ENCODE results near the gene MARCO.

MARCO gene

DNA sequence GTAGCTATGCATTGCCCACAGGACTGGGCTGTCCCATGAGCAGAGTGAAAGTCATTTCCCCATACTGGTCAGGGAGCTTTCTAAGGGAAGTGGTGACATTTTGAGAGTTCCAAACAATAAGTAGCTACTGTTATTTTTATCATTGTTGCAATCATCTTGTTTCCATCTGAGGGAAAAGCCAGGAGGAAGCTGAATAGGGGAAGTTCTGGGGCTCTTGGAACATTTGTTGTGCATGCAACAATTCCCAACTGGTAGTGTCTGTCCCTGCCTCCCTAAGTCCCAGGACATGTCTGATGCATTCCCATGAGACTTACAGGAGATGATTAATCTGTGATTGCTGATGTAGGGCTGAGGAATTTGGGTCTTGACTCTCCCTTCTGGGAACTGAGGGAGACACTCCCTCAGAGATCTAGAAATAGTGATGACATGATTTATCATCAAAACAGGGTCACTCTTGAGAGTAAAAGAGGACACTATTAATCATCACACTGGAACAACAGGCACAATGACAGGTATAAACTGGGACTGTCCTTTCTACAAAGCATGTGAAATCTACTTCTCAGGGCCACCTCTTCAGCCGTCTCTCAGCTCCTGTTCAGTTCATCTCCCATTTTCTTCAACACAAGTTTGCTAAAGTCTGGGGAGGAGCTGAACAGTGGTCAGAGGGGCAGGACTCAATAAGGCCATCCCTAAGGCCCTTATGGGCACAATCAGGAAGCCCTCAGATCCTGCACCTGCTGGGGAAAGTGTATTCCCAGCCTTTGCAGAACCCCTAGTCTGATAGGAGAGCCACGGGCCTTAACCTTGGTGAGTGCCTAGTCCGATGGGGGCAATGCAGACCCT is 28.0 kb upstream of the MARCO start:
- H3K79me2 ChIP-seq (ENCODE audit: insufficient read depth, low read length), result no peaks in the 10 kb centered on the region
- no peak overlapping the region for H3K4me3 ChIP-seq (ENCODE audit: low read depth in 1 of 2, low read length in 2 of 2)
- no peaks in the 10 kb centered on the region for H3K9me3 ChIP-seq (ENCODE audit: insufficient read depth, low read length, severe bottlenecking)
- no peak overlapping the region for H2AFZ ChIP-seq (ENCODE audit: low read depth, low read length)
- H3K9ac ChIP-seq (ENCODE audit: low read depth, low read length), result no peak overlapping the region
- ATAC-seq (ENCODE audit: insufficient read depth, low read depth) (no peak), DNase-seq (no peak)
- no peak overlapping the region for H3K27ac ChIP-seq (ENCODE audit: low read length)
- H3K4me2 ChIP-seq (ENCODE audit: insufficient read depth, low read length), result no peak overlapping the region
- TF ChIP-seq EZH2 (IDR thresholded peaks at IDR 0.05; ENCODE audit: borderline replicate concordance, low read depth, low read length, severe bottlenecking), result no peak
- TF ChIP-seq, protein P1, sequence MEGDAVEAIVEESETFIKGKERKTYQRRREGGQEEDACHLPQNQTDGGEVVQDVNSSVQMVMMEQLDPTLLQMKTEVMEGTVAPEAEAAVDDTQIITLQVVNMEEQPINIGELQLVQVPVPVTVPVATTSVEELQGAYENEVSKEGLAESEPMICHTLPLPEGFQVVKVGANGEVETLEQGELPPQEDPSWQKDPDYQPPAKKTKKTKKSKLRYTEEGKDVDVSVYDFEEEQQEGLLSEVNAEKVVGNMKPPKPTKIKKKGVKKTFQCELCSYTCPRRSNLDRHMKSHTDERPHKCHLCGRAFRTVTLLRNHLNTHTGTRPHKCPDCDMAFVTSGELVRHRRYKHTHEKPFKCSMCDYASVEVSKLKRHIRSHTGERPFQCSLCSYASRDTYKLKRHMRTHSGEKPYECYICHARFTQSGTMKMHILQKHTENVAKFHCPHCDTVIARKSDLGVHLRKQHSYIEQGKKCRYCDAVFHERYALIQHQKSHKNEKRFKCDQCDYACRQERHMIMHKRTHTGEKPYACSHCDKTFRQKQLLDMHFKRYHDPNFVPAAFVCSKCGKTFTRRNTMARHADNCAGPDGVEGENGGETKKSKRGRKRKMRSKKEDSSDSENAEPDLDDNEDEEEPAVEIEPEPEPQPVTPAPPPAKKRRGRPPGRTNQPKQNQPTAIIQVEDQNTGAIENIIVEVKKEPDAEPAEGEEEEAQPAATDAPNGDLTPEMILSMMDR (IDR thresholded peaks at IDR 0.05; ENCODE audit: borderline replicate concordance, extremely low read depth, low read length, poor library complexity, severe bottlenecking), result no peak
- no peaks in the 10 kb centered on the region for H3K36me3 ChIP-seq (ENCODE audit: insufficient read depth, low read length)
- H4K20me1 ChIP-seq (ENCODE audit: insufficient read depth, low read length), result no peaks in the 10 kb centered on the region
- H3K27me3 ChIP-seq (ENCODE audit: insufficient read depth, low read length, poor library complexity), result no peaks in the 10 kb centered on the region
- no peaks in the 10 kb centered on the region for H3K4me1 ChIP-seq (ENCODE audit: insufficient read depth, low read length)

DNA sequence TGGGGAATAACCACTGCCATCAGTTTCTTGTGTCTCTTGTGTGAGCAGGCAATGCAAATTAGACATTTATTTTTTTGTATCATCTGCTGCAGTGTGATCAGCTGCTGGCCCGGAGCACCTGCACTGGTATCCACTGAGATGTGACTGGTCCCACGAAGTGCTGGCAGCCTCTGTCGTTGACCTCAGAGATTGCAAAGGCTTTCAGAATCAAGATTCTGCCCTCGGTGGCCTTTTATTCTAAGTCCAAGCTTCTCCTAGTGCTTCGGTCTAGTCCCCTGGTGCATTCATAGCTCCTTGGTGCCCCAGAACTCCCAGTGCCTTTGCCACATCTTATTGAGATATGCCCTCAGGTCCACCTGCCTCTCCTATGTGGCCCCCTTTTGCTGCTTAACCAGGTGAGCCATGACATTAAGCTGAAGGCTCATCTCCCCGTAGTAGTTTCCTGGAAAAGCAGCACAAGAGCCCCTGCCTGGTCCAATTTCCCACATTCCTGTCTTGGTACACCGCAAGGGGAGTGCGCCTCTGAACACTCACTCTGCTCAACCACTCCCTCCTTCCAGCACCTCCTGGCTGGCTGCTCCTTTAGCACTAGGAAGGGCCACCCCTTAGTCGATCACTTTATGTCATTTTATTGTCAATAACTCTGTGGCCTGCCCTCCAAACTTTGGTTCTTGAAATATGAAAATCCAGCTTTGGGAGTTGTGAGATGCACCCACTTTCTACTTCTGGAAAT is 27.1 kb upstream of the MARCO start:
- no peak for DNase-seq
- H3K4me3 ChIP-seq (ENCODE audit: low read depth in 1 of 2, low read length in 2 of 2), result no peak overlapping the region
- no peaks in the 10 kb centered on the region for H3K9me3 ChIP-seq (ENCODE audit: insufficient read depth, low read length, severe bottlenecking)
- no peaks in the 10 kb centered on the region for H3K36me3 ChIP-seq (ENCODE audit: insufficient read depth, low read length)
- no peak overlapping the region for H3K9ac ChIP-seq (ENCODE audit: low read depth, low read length)
- H4K20me1 ChIP-seq (ENCODE audit: insufficient read depth, low read length), result no peaks in the 10 kb centered on the region
- H3K4me2 ChIP-seq (ENCODE audit: insufficient read depth, low read length), result no peak overlapping the region
- no peaks in the 10 kb centered on the region for H3K79me2 ChIP-seq (ENCODE audit: insufficient read depth, low read length)
- ATAC-seq (ENCODE audit: insufficient read depth, low read depth), result no peak
- no peaks in the 10 kb centered on the region for H3K27me3 ChIP-seq (ENCODE audit: insufficient read depth, low read length, poor library complexity)
- no peak for TF ChIP-seq EZH2 (IDR thresholded peaks at IDR 0.05; ENCODE audit: borderline replicate concordance, low read depth, low read length, severe bottlenecking)
- TF ChIP-seq, protein P1 (IDR thresholded peaks at IDR 0.05; ENCODE audit: borderline replicate concordance, extremely low read depth, low read length, poor library complexity, severe bottlenecking), result no peak
- H3K4me1 ChIP-seq (ENCODE audit: insufficient read depth, low read length), result no peaks in the 10 kb centered on the region
- H3K27ac ChIP-seq (ENCODE audit: low read length), result no peak overlapping the region
- H2AFZ ChIP-seq (ENCODE audit: low read depth, low read length), result no peak overlapping the region

DNA sequence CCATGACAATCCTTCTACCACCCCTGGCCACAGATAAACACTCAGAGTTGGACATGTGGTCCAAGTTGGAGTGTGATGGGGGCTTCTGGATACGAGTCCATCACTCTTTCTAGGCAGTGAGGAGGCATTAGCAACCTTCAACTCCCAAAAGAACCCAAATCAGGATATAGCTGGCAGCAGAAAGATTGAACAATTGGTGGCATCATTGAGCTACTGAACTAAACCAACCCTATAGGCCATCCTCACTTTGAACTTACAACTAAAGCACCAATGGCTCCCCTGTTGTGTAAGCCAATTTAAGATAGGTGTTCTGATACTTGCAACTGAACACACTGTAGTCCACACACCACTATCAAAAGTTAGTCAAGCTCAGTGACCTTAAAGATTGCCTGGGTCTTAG is 24.0 kb upstream of the MARCO start:
- Histone ChIP-seq H3K36me3 (ENCODE audit: insufficient read depth, low read length) (no peaks in the 10 kb centered on the region), H3K27ac (ENCODE audit: low read length) (no peak overlapping the region), H2AFZ (ENCODE audit: low read depth, low read length) (no peak overlapping the region), H4K20me1 (ENCODE audit: insufficient read depth, low read length) (no peaks in the 10 kb centered on the region), H3K79me2 (ENCODE audit: insufficient read depth, low read length) (no peaks in the 10 kb centered on the region), H3K9me3 (ENCODE audit: insufficient read depth, low read length, severe bottlenecking) (no peaks in the 10 kb centered on the region), H3K4me2 (ENCODE audit: insufficient read depth, low read length) (no peak overlapping the region), H3K4me1 (ENCODE audit: insufficient read depth, low read length) (no peaks in the 10 kb centered on the region), H3K9ac (ENCODE audit: low read depth, low read length) (no peak overlapping the region), H3K27me3 (ENCODE audit: insufficient read depth, low read length, poor library complexity) (no peaks in the 10 kb centered on the region), H3K4me3 (ENCODE audit: low read depth in 1 of 2, low read length in 2 of 2) (no peak overlapping the region)
- no peak for TF ChIP-seq EZH2 (IDR thresholded peaks at IDR 0.05; ENCODE audit: borderline replicate concordance, low read depth, low read length, severe bottlenecking)
- no peak for DNase-seq
- no peak for ATAC-seq (ENCODE audit: insufficient read depth, low read depth)

- H3K9ac ChIP-seq (ENCODE audit: low read depth, low read length), result no peak overlapping the region
- DNase-seq (no peak), ATAC-seq (ENCODE audit: insufficient read depth, low read depth) (no peak)
- no peaks in the 10 kb centered on the region for H4K20me1 ChIP-seq (ENCODE audit: insufficient read depth, low read length)
- H3K9me3 ChIP-seq (ENCODE audit: insufficient read depth, low read length, severe bottlenecking), result no peaks in the 10 kb centered on the region
- H3K27me3 ChIP-seq (ENCODE audit: insufficient read depth, low read length, poor library complexity), result no peaks in the 10 kb centered on the region
- no peaks in the 10 kb centered on the region for H3K79me2 ChIP-seq (ENCODE audit: insufficient read depth, low read length)
- H3K27ac ChIP-seq (ENCODE audit: low read length), result no peak overlapping the region
- no peaks in the 10 kb centered on the region for H3K36me3 ChIP-seq (ENCODE audit: insufficient read depth, low read length)
- no peak overlapping the region for H3K4me2 ChIP-seq (ENCODE audit: insufficient read depth, low read length)
- H2AFZ ChIP-seq (ENCODE audit: low read depth, low read length), result no peak overlapping the region
- no peak overlapping the region for H3K4me3 ChIP-seq (ENCODE audit: low read depth in 1 of 2, low read length in 2 of 2)
- no peak for TF ChIP-seq EZH2 (IDR thresholded peaks at IDR 0.05; ENCODE audit: borderline replicate concordance, low read depth, low read length, severe bottlenecking)
- TF ChIP-seq, protein P1 (IDR thresholded peaks at IDR 0.05; ENCODE audit: borderline replicate concordance, extremely low read depth, low read length, poor library complexity, severe bottlenecking), result no peak
- no peaks in the 10 kb centered on the region for H3K4me1 ChIP-seq (ENCODE audit: insufficient read depth, low read length)
Observed at GRCh38 chr2:118921646-118922045, 20.3 kb upstream of the MARCO start.
